Measurements from ENCODE around the gene LIN54. TPM values are rescaled to one million over a fixed set of nuclear protein-coding genes. Genes with fewer than 3 reads are reported as not detected.

LIN54 gene
- total and polyA plus RNA-seq, 2 of the 13 experiments (the other 11 are each of a cell fraction or from before 2014, with no cell fraction given) = 25.2 to 32.9 TPM

- peak; percentile 74; the same call in 1 of the 2 replicates for TF ChIP-seq HINFP (CRISPR knock-in tag; IDR thresholded peaks at IDR 0.05; ENCODE audit: low read depth)
- peak; percentile 77; the same call in 1 of the 2 replicates for TF ChIP-seq ZNF598 (CRISPR knock-in tag; IDR thresholded peaks at IDR 0.05; ENCODE audit: borderline replicate concordance)
- peak; percentile 28 for TF ChIP-seq NR2F6 (IDR thresholded peaks at IDR 0.05)
- TF ChIP-seq NR2F6 (CRISPR knock-in tag; IDR thresholded peaks at IDR 0.05) = peak; percentile 71; the same call in 1 of the 2 replicates
- no peak for TF ChIP-seq ZNF646 (CRISPR knock-in tag; IDR thresholded peaks at IDR 0.05)
- TF ChIP-seq U2AF2 (IDR thresholded peaks at IDR 0.05; ENCODE audit: low read depth, low read length) = no peak
- no peak for TF ChIP-seq ZNF20 (CRISPR knock-in tag; IDR thresholded peaks at IDR 0.05)
- TF ChIP-seq ZNF335 (CRISPR knock-in tag; IDR thresholded peaks at IDR 0.05) = peak; percentile 52; the same call in 1 of the 2 replicates
- TF ChIP-seq ZNF749 (CRISPR knock-in tag; IDR thresholded peaks at IDR 0.05; ENCODE audit: borderline replicate concordance) = no peak
- peak; percentile 81; the same call in 1 of the 2 replicates for TF ChIP-seq ZSCAN9 (CRISPR knock-in tag; IDR thresholded peaks at IDR 0.05; ENCODE audit: borderline replicate concordance)
- 0 out of 2 replicates have a peak, but pooled peaks have one; percentile 36 for TF ChIP-seq TEF (CRISPR knock-in tag; IDR thresholded peaks at IDR 0.05)
- peak; percentile 75; the same call in 1 of the 2 replicates for TF ChIP-seq FOXJ3 (CRISPR knock-in tag; IDR thresholded peaks at IDR 0.05; ENCODE audit: borderline replicate concordance)
- TF ChIP-seq SRSF9 (IDR thresholded peaks at IDR 0.05; ENCODE audit: borderline replicate concordance, insufficient read depth, low read depth, low read length, poor library complexity, severe bottlenecking) = no peak
- TF ChIP-seq ZNF503 (CRISPR knock-in tag; IDR thresholded peaks at IDR 0.05) = peak; percentile 54; the same call in 1 of the 2 replicates
These were observed 2.2 kb upstream of the LIN54 start (continued) for GRCh38 chr4:83012687-83013419.
